NCI-H2171 (cell line): ENCODE measurements around the gene VSTM2B.
"Not testable (repeated sequence)": the region's sequence is repeated elsewhere in the genome, so short reads cannot be mapped to it uniquely, and the experiment has no call there.

Experiments used
- DNase-seq: peaks from one replicate; lab custom pipeline; 2025; lab: John Stamatoyannopoulos, UW

Gene VSTM2B

DNA sequence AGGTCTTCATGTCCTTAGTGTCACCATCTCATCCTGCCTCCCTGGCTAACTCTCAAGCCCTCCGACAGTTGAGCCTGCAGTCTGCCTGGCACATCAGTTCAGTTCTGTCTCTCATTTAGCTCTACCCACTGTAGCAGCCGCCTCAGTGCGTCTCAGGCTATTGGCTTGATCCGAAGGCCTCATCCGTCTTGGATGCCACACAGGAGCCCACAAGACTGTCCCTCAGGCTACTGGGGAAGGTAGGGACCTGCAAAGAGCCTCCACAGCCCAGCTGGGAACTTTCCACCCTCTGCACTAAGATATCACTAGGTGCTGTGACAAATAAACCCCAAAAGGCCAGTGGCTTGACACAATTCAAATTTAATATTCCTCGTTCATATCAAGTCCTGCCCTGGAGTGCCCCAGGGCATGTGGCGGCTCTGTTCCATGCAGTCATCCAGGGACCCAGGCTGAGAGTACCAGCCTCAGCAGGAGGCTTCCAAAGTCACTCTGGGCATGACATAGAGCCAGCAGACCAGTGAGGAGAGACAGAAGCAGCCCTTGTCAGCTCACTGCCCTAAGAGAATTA is 5.7 kb downstream of the VSTM2B start:
- no peak for DNase-seq

DNA sequence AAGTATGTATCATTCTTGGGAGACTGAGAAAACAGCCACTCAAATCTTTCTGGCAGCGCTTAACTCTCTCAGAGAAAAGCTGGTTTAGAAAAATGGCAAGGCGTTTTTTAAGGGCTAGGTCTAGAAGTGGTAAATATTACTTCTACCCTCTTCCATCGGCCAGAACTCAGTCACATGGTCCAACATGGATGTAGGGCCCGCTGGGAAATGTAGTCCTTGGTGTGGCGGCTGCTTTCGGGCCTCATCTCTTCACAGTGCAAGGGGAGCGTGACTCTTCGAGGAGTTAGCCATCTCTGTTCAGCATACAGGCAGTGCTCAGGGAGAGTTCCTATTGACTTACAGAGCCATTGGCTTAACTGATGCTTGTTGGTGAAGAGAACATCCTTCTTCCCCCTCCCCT is 6.3 kb downstream of the VSTM2B start:
- no peak for DNase-seq

DNA sequence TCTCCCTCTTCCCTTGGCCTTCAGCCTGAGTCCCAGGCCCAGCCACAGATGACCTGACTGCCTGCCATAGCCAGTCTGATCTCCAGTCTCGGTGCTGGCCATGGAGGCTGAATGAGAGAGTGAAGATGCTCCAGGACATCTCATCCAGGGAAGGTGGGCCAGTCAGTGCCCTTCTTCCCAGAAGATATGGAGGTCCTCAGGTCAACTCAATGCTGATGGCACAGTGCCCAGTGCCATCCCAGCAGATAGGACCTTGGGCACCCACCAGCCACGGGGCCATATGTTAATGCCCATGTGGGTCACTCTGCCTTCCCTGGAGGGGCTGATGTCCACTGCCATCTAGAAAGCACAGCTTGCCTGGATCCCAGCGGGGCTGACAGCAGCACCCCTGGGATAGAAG is 7.2 kb downstream of the VSTM2B start:
- DNase-seq, result no peak

DNA sequence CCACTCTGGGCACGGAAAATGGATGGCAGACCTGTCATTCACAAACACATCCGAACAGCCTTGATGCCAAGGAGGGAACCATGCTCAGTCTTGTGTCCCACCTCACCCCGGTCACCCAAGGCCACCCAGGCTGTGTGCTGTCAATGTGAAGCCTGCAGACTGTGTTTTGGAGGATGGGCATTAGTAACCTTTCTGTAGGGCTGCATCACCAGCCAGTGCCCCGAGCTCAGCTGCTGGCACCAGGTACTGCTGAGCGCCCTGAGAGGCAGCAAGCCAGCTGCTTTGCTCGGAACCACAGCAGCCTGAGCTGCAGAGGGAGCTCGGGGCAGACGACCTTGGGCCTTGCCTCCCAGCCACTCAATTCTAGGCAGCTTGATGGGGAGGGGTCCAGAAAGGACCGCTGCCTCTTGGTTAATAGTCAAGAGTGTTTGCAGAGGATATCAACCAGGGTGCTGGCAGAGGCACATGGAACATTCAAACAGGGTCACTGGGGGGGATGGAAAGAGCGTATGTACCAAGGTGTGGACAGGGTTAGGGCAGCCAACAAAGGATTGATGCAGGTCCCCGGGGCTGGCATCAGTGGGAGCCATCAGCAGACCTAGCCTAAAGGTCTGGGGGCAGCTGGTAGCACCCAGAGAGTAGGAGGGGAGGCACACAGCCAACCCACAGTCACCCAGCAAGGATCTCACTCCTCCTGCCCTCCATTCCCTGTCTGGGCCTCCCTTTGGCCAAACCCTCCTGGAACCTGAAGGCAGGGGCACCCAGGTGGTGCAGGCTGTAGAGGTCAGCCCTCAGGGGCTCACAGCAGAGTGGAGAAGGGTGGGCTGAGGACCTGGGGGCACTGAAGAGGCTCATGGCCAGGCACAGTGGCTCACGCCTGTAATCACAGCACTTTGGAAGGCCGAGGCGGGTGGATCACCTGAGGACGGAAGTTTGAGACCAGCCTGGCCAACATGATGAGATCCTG is 8.1 kb downstream of the VSTM2B start:
- DNase-seq, result no peak

DNA sequence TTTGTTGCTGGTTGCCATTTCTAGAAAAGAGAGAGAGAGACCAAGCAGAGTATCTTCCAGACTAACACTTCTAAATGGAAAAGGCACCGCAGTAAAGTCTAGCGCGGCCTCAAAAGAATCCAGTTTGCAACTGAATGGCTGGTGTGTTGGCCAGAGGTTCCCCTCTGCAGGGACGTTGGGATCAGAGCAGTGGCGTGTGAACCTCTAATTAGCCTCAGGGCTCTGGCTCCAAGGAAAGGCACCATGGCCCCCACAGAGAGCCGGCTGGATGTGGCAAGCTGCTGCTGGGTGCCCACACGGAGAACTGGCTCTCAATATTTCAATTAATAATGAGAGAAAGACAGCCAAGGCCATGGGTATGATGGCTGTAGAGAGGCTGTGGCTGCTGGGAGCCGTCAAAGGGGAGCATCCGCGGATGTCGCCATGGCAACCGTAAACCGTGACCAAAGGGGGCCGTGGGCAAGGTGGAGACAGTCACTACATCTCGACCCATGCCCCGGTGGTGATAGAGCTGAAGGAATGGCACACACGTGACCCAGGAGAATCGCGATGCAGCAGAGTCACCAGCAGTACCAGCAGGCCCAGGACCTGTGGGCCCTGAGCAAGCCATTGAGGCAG is 9.5 kb downstream of the VSTM2B start:
- no peak for DNase-seq

DNA sequence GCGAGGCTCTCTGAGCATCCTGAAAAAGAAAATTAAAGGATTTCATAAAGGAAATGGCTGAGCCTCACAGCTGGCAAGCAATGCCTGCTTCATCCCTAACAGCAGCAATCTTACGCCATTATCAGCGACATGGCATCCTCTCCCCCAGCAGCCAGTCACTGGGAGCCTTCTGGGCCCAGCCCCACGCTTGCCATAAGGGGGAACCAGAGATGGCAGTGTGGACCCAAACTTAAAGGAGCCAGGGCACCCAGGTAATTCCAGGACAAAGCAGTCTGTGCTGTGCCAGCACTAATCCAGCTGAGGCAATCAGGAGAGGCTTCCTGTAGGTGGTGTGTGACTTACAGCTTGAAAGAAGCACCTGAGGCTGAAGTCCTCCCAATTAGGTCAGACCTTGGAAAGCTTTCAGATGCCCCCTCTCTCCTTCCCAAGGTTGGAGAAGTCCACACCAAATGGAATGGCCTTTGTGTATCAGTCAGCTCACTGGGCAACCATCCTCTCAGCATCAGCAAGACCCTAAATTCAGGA is 10.3 kb downstream of the VSTM2B start:
- DNase-seq, result no peak

DNA sequence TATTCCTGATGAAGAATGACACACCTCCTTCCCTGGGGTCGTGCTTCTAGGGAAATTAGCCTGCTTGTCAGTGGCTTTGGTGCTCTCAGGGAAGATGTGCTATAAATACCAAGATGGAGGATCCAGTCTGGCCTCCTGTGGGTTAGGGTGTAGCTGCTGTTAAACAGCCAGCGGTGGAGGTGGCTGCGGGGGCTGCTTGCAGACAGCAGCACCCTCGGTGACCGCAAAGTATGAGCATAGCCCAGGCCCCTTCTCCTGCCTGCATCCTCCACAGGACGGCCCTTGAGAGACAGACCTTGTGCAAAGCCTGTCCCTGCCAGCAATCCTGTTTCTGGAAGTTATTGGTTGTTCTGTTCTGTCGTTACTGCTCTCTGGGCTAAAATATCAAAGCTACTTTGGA is 11.4 kb downstream of the VSTM2B start:
- no peak for DNase-seq

DNA sequence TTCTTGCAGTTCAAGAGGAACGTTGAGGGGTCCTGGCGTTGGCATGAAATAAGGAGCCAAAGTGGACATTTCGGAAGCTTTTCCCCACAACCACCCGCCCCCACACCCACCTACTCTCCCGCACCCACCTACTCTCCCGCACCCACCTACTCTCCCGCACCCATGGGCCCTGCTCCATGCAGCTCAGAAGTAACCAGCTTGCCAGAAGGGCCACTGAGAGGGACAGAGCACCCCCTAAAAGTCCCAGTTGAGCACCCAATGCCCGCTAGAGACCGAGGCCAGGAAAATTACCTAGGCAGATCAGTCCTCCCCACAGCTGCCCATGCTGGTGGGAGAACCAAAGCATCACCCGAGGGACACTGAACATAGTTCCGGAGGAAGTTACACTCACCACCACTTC is 11.8 kb downstream of the VSTM2B start:
- DNase-seq, result no peak

DNA sequence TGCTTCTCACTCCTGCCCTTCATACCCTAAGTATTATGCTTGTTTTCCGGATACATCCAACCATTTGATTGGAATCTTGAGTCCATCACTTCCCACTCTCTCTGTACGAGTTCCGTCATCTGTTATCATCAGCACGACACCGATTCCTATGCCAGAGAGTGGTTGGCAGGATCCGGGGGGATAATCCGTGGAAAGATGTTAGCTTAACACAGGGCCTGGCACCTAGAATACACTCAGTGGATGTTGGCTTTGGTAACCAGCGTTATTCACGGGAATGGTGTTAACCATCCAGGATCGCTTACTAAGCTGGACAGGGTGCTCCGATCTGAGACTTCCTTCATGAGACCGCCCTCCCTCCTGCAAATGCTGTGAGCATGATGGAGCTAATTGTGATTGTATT is 12.4 kb downstream of the VSTM2B start:
- DNase-seq, result no peak

DNA sequence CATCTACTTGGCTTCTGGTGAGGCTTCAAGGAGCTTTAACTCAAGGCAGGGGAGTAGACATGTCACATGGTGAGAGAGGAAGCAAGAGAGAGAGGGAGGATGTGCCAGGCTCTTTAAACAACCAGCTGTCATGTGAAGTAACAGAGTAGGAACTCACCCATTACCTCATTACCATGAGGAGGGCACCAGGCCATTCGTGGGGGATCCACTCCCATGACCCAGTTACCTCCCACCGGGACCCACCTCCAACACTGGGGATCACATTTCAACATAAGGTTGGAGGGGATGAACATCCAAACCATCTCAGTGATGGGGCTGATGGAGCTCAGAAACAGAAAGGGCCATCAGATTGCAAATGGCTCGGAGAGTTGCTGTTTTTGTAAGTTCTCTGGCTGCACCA is 12.9 kb downstream of the VSTM2B start:
- DNase-seq, result no peak

DNA sequence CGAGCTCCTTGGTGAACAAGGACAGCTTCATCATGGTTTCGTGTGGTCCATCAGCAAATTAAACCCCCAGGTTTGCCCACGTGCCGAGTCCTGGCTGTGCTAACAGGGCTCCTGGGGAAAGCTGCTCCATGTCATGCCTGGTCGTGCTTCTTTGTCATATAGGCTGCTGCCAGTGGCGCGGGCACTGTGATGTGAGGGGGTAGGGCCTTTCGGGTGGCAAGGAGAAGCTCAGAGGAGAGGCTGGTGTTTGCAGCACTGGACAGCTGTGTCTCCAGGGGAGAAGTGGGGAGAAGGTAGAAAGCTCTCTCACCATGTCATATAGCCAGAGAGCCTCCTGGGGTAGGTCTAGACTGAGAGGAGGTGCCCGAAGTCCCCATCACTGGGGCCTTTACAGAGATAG is 13.3 kb downstream of the VSTM2B start:
- DNase-seq, result no peak

DNA sequence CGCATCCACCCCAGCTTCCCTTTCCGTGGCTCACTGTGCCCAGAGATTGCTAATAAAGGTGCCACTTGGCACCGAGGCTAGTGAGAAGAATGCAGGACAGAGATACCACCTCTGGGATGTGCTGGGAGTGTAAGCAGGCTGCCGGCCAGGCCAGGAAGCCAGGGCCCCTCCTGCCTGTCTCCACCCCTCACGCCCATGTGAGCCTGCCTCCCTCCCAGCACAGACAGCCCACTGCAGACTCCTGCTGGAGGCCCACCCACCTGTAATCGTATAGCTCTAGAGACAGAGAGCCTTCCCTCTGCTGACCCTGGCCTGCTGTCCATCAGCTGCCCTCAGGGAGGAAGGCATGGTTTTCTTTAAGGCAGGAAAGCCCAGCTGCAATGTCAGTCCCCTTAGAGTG is 13.9 kb downstream of the VSTM2B start:
- DNase-seq, result no peak

DNA sequence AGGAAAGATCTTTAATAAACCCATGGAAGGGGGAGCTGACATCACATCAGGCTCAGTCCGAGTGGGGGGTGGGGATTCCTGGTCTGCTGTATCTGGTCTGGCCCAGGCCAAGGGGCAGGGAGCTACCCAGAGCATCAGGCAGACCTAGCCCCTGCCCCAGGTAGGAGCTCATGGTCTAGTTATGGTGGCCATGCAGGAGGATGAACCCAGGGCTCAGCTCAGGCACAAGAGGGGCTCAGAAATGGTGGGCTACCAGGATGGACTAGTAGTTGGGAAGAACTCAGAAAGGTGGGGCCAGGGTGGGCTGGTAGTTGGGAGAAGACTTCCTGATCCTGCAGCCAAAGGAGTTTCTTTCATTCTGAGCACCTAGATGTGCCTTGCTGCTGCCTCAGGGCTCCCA is 14.3 kb downstream of the VSTM2B start:
- DNase-seq, result no peak

DNA sequence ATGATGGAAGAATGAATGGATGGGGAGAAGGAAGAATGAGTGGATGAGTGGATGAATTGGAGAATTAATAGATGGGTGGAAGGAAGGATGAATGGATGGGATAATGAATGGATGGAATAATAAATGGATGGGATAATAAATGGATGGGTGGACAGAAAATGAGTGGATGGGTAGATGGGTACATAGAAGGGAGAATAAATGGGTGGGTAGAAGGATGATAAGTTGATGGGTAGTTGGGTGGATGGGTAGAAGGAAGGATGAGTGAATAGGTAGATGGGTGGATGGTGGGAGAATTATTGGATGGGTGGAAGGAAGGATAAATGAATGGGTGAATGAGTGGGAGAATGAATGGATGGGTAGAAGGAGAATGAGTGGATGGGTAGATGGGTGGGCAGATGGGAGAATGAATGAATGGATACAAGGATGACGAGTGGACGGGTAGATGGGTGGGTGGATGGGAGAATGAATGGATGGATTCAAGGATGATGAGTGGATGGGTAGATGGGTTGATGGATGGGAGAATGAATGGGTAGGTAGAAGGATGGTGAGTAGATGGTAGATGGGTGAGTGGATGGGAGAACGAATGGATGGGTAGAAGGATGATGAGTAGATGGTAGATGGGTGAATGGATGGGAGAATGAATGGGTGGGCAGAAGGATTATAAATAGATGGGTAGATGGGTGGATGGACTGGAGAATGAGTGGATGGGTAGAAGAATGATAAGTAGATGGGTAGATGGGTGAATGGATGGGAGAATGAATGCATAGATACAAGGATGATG is 15.9 kb downstream of the VSTM2B start:
- DNase-seq, result no peak

DNA sequence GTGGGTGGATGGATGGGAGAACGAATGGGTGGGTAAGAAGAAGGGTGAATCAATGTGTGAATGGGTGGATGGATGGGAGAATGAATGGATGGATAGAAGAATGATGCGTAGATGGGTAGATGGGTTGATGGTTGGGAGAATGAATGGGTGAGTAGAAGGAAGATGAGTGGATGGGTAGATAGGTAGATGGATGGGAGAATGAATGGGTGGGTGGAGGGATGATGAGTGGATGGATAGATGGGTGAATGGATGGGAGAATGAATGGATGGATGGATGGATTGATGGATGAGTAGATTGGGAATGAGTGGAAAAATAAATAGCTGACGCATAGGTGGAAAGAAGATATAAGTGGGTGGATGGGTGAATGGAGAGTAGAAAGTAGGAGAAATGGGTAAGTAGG is 16.5 kb downstream of the VSTM2B start:
- DNase-seq, result no peak

DNA sequence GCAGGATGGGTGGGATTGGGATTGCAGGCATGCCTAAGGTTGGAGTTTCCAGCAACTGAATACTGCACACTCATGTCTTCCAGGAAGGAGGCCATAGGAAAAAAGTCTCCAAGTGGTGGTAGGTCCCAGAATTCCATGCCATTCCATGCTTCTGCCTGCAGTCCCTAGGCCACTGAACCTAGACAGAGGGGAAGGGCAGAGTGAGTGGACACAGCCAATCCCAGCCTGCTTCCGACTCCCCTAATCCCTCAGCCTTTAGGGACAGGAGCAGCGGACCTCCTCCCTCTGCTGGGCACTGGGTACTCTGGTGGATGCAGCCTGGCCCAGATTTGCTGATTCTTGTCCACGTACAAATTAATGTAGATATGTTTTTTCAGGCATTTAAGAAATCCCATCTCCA is 17.0 kb downstream of the VSTM2B start:
- no peak for DNase-seq

DNA sequence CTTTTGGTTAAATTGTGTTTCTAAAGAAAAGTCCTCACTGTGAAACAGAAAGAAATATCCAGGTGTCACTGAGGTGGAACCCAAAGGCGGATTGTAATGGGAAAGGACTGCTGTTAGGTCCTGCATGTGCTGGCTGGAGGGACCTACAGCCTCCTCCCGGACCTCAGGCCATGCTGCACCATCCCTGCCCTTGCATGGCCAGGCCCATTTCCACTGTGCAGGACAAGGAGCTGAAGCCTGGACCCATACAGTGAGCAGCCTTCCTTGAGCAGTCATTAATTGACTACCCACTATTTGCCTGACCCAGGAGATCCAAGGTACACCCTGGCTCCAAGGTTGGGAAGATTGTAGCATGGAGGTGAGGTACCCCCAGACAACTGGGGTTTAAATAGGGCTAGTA is 17.6 kb downstream of the VSTM2B start:
- DNase-seq, result no peak

DNA sequence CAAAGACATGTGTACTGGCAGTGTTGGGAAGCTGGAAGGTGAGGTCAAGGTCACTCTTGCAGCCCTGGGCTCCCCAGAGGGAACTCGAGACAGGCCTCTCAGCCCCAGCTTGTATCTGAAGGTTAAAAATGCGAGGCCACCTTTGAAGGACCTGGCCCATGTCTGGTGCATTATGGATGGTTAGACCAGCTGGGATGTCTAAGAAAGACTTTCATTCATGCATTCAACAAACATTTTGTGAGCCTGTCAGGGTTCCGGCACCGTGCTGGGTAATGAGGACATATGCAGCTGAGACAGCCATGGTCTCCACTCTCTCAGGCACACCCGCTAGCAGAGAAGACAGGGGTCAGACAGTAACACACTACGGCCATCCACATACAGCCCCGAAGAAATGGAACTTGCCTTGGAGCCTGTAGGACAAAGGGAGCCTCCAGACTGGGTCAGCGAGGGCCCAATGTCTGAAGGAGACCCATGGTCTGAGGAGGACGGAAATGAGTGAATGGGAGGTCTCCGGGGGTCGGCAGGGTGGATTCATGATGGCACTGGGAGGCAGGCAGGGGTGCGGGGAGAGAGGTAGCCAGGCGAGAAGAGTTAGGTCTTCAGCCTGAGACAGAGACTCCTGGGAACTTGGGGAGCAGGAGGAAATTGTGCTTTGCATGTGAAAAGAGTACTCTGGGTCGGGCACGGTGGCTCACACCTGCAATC is 19.0 kb downstream of the VSTM2B start:
- DNase-seq, result no peak

DNA sequence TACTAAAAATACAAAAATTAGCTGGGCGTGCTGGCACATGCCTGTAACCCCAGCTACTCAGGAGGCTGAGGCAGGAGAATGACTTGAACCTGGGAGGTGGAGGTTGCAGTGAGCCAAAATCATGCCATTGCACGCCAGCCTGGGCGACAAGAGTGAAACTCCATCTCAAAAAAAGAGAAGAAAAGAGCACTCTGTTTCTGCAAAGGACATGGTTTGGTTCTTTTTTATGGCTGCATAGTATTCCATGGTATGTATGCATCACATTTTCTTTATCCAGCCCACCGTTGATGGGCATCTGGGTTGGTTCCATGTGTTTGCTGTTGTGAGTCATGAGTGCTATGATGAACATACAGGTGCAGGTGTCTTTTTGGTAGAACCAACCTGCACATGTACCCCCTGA is 19.7 kb downstream of the VSTM2B start:
- DNase-seq, result not testable (repeated sequence)

DNA sequence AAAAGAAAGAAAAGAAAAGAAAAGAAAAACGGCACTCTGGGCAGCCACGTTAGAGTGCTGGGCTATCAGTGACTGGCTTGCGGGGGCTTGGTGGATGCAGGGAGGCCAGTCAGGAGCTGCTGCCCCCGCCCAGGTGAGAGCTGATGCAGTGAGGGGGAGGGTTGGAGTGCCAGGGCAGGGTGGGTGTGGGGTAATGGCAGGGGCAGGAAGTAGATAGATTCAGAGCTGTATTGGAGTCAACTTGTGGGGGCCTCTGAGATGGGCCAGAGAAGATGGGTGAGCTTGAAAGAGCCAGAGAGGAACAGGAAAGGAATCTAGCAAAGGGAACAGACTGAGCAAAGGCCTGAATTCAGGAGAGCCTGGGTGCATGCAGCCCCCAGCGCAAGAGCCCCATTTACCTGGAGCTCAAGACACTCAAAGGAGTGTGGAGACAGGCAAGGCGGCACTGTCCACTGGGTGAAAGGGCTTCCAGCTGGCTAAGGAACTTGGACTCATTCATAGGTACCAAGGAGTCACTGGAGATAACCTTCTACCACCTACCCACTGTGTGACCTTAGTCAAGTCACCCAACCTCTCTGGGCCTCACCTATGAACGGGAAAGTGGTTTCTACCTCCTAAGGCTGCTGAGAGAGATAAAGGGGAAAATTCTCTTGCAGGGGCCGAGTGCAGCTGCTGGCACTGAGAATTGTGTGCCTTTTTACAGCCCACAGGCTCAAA is 20.2 kb downstream of the VSTM2B start:
- DNase-seq, result no peak
